Measurements from ENCODE around the gene GRK4.
A peak's percentile ranks its signal among the peaks of the same experiment; 100 is the strongest.

Gene GRK4

GRCh38 chr4:3069661-3070199, 106.4 kb downstream of the GRK4 start:
- DNase-seq (ENCODE audit: low read depth in 2 of 2): no peak

GRCh38 chr4:3070709-3071500, 107.5 kb downstream of the GRK4 start:
- DNase-seq (ENCODE audit: low read depth in 2 of 2): no peak

GRCh38 chr4:3071811-3072210, 108.4 kb downstream of the GRK4 start:
- no peak for DNase-seq (ENCODE audit: low read depth in 2 of 2)

- DNase-seq (ENCODE audit: low read depth in 2 of 2): no peak
Observed at GRCh38 chr4:3073158-3074077, 110.0 kb downstream of the GRK4 start.

- peak; percentile 97 to 98 for DNase-seq (ENCODE audit: low read depth in 2 of 2)
Observed at GRCh38 chr4:3074078-3074845, 110.9 kb downstream of the GRK4 start, which contains the start of the genes HTT and HTT-AS. Gene HTT (plus strand): TSS chr4:3074681. CDS start chr4:3074826, 145 bp downstream. Gene HTT-AS (minus strand): TSS chr4:3074538.

GRCh38 chr4:3074846-3075651, 111.7 kb downstream of the GRK4 start:
- DNase-seq (ENCODE audit: low read depth in 2 of 2): peak in 1 of 2 experiments; percentile 51

- no peak for DNase-seq (ENCODE audit: low read depth in 2 of 2)
Observed at GRCh38 chr4:3075652-3075981, 112.2 kb downstream of the GRK4 start.

GRCh38 chr4:3077796-3078195, 114.4 kb downstream of the GRK4 start:
- DNase-seq (ENCODE audit: low read depth in 2 of 2): no peak

GRCh38 chr4:3079694-3080123, 116.3 kb downstream of the GRK4 start:
- no peak for DNase-seq (ENCODE audit: low read depth in 2 of 2)

- no peak for DNase-seq (ENCODE audit: low read depth in 2 of 2)
Observed at GRCh38 chr4:3082925-3083515, 119.6 kb downstream of the GRK4 start.

- no peak for DNase-seq (ENCODE audit: low read depth in 2 of 2)
Observed at GRCh38 chr4:3083732-3084131, 120.4 kb downstream of the GRK4 start.

- DNase-seq (ENCODE audit: low read depth in 2 of 2): no peak
Observed at GRCh38 chr4:3085948-3086670, 122.7 kb downstream of the GRK4 start.

GRCh38 chr4:3087115-3087797, 123.9 kb downstream of the GRK4 start:
- DNase-seq (ENCODE audit: low read depth in 2 of 2): no peak

Data from stimulated activated CD4-positive, alpha-beta T cell treated with anti-CD3 and anti-CD28 coated beads, Interleukin-12 subunit alpha, Interleukin-12 subunit beta, amount 100 ng/mL, for 24 hours (primary cell).